Thyroid gland (tissue), 4 donors: ENCODE data around the gene POLR3E. TPM values are rescaled to one million over a fixed set of nuclear protein-coding genes. Genes with fewer than 3 reads are reported as not detected.
"Not testable (repeated sequence)": the region's sequence is repeated elsewhere in the genome, so short reads cannot be mapped to it uniquely, and the experiment has no call there.

Experiments used
- DNase-seq, 2 donors: peaks; one replicate each; pipeline ENCODE4 v3.0.0-alpha.2; 2019
- H3K27ac ChIP-seq, 3 donors: fragments of 200-600 bp; sonication (generic); 1 replicate in 2 of 3; 2 replicates in 1 of 3; pipeline ENCODE4 v1.5.1; 2016 to 2019; ENCODE audit warnings: mild to moderate bottlenecking in 1 of 3, moderate library complexity in 1 of 3
- H3K27me3 ChIP-seq: fragments of 200-600 bp; sonication (generic); one replicate; pipeline ENCODE4 v1.5.1; 2019
- H3K36me3 ChIP-seq, 2 donors: fragments of 200-600 bp; sonication (generic); one replicate each; pipeline ENCODE4 v1.5.1; 2016 to 2019
- H3K4me1 ChIP-seq, 2 donors: fragments of 200-600 bp; sonication (generic); one replicate each; pipeline ENCODE4 v1.5.1; 2017 to 2019
- H3K4me3 ChIP-seq, 3 donors: fragments of 200-600 bp; sonication (generic); replicated peaks in 1 of 3; 1 replicate in 2 of 3; 2 replicates in 1 of 3; pipeline ENCODE4 v1.5.1; 2016; ENCODE audit warnings: mild to moderate bottlenecking in 1 of 3
- H3K9me3 ChIP-seq: fragments of 200-600 bp; sonication (generic); one replicate; pipeline ENCODE4 v1.5.1; 2017
- CTCF ChIP-seq, 6 experiments: fragments of 200-600 bp in 3 of 6; fragments of 450-650 bp in 3 of 6; sonication (generic) in 3 of 6; IDR thresholded peaks; one replicate each; pipeline ENCODE4 v1.5.1; 2016 to 2019; ENCODE audit warnings: antibody characterized with exemption in 6 of 6, mild to moderate bottlenecking in 2 of 6, inconsistent platforms in 1 of 6, moderate library complexity in 1 of 6
- POLR2A ChIP-seq, 2 donors: fragments of 450-650 bp; IDR thresholded peaks; one replicate each; pipeline ENCODE4 v1.6.1; 2017; ENCODE audit warnings: antibody characterized with exemption in 2 of 2, mild to moderate bottlenecking in 2 of 2, moderate library complexity in 1 of 2
- WGBS, 2 donors: methylation state at CpG; one replicate each; pipeline ENCODE4 v1.1.5; 2017; 5-methylcytosine and 5-hydroxymethylcytosine counted together
- intact Hi-C: fragments of 100-400 bp; cut with DNase I; formaldehyde crosslinking; loops from one replicate; pipeline ENCODE4 v1.15.1; 2023
- total RNA-seq, 4 donors: library from RNA; depleted of rRNA; stranded (reverse); fragments of >200 nt; gene quantifications; one replicate each; pipeline ENCODE4 v1.2.3, GENCODE V29; 2016

The POLR3E gene
- total RNA-seq, 4 donors from 2014 or later, result 66.7 to 115 (median 82.8) TPM

GRCh38 chr16:22340945-22341344, 43.7 kb downstream of the POLR3E start:
- TF ChIP-seq POLR2A (IDR thresholded peaks at IDR 0.05) (no peak), CTCF (IDR thresholded peaks at IDR 0.05) (no peak)
- intact Hi-C loops, result no loop called here
- H3K4me3 ChIP-seq, result no peak overlapping the region
- DNase-seq, result no peak
- H3K27ac ChIP-seq, result no peak overlapping the region
- no peaks in the 10 kb centered on the region for H3K27me3 ChIP-seq
- H3K9me3 ChIP-seq, result no peaks in the 10 kb centered on the region
- H3K4me1 ChIP-seq, result no peaks in the 10 kb centered on the region
- peaks cover 0 to 9% of the 10 kb centered on the region in 2 donors for H3K36me3 ChIP-seq

GRCh38 chr16:22342082-22342481, 44.9 kb downstream of the POLR3E start:
- Histone ChIP-seq H3K36me3 (peaks cover 4 to 11% of the 10 kb centered on the region in 2 donors), H3K4me3 (no peak overlapping the region), H3K4me1 (peaks cover under 1 to 4% of the 10 kb centered on the region in 2 donors), H3K9me3 (no peaks in the 10 kb centered on the region), H3K27me3 (no peaks in the 10 kb centered on the region), H3K27ac (no peak overlapping the region)
- DNase-seq, result no peak
- intact Hi-C loops, result loop anchor here (2.0 kb wide), 1 partner anchor 49 kb away; no protein-coding TSS in a partner anchor
- 95 to 97% methylated on average over 2 of the region's 2 CpGs for WGBS, 2 donors
- TF ChIP-seq CTCF (IDR thresholded peaks at IDR 0.05) (no peak), POLR2A (IDR thresholded peaks at IDR 0.05) (no peak)

- intact Hi-C loops, result no loop called here
- 72 to 76% methylated on average over 9 of the region's 9 CpGs for WGBS, 2 donors
- H3K36me3 ChIP-seq, result peaks cover 33 to 39% of the 10 kb centered on the region in 2 donors
- H3K4me1 ChIP-seq, result peaks cover 4 to 5% of the 10 kb centered on the region in 2 donors
- no peaks in the 10 kb centered on the region for H3K9me3 ChIP-seq
- no peak for TF ChIP-seq POLR2A (IDR thresholded peaks at IDR 0.05)
- no peak for TF ChIP-seq CTCF (IDR thresholded peaks at IDR 0.05)
- peak overlapping the region; percentile 2 to 54 (median 16) for H3K27ac ChIP-seq
- no peaks in the 10 kb centered on the region for H3K27me3 ChIP-seq
- no peak overlapping the region for H3K4me3 ChIP-seq
- no peak for DNase-seq
Observed at GRCh38 chr16:22346483-22346882, 49.3 kb downstream of the POLR3E start.

GRCh38 chr16:22347100-22347820, 50.1 kb downstream of the POLR3E start:
- DNase-seq, result peak; percentile 70 to 80
- intact Hi-C loops, result no loop called here
- WGBS, 2 donors, result 87 to 88% methylated on average over 20 of the region's 20 CpGs
- peak in 1 of 2 donors; percentile 18 for TF ChIP-seq POLR2A (IDR thresholded peaks at IDR 0.05)
- no peak for TF ChIP-seq CTCF (IDR thresholded peaks at IDR 0.05)
- H3K36me3 ChIP-seq, result peaks cover 33 to 39% of the 10 kb centered on the region in 2 donors
- H3K4me3 ChIP-seq, result no peak overlapping the region
- peaks cover 4 to 5% of the 10 kb centered on the region in 2 donors for H3K4me1 ChIP-seq
- no peaks in the 10 kb centered on the region for H3K27me3 ChIP-seq
- H3K9me3 ChIP-seq, result no peaks in the 10 kb centered on the region
- H3K27ac ChIP-seq, result peak overlapping the region in 2 of 3 donors; percentile 2 to 54

- no peak for DNase-seq
- Histone ChIP-seq H3K4me1 (peaks cover 4 to 9% of the 10 kb centered on the region in 2 donors), H3K27ac (peak overlapping the region in 1 of 3 donors; percentile 54), H3K4me3 (no peak overlapping the region), H3K27me3 (no peaks in the 10 kb centered on the region), H3K36me3 (peaks cover 33 to 39% of the 10 kb centered on the region in 2 donors), H3K9me3 (no peaks in the 10 kb centered on the region)
- WGBS, 2 donors, result 89 to 94% methylated on average over 2 of the region's 2 CpGs
- intact Hi-C loops, result no loop called here
- TF ChIP-seq POLR2A (IDR thresholded peaks at IDR 0.05) (no peak), CTCF (IDR thresholded peaks at IDR 0.05) (no peak)
Observed at GRCh38 chr16:22348291-22348690, 51.1 kb downstream of the POLR3E start.

- DNase-seq, H3K27me3 ChIP-seq, intact Hi-C loops, H3K4me3 ChIP-seq, H3K27ac ChIP-seq, H3K9me3 ChIP-seq: not testable (repeated sequence)
- H3K4me1 ChIP-seq, result peaks cover 8 to 26% of the 10 kb centered on the region in 2 donors
- WGBS, 2 donors, result 96 to 98% methylated on average over 6 of the region's 6 CpGs
- H3K36me3 ChIP-seq, result peaks cover 33% of the 10 kb centered on the region in 2 donors
Observed at GRCh38 chr16:22351017-22351416, 53.8 kb downstream of the POLR3E start.
